H9 (cell line): ENCODE measurements around the gene CLDN22. TPM values are rescaled to one million over a fixed set of nuclear protein-coding genes. Genes with fewer than 3 reads are reported as not detected.

Experiments used
- DNase-seq: peaks from one replicate; pipeline ENCODE4 v3.0.0-alpha.2; 2017
- H2AFZ ChIP-seq: one replicate; pipeline ENCODE4 v1.6.1; 2013; ENCODE audit warnings: mild to moderate bottlenecking, low read length, control low read depth, moderate library complexity
- H2AK5ac ChIP-seq: 2 replicates; pipeline ENCODE4 v1.6.1; 2013; ENCODE audit warnings: low read length, control low read depth, mixed read lengths; ENCODE audit not compliant: insufficient read length
- H2BK120ac ChIP-seq: one replicate; pipeline ENCODE4 v1.6.1; 2013; ENCODE audit warnings: low read depth, mild to moderate bottlenecking, low read length, control low read depth, inconsistent platforms; ENCODE audit not compliant: poor library complexity, severe bottlenecking
- H2BK12ac ChIP-seq: 2 replicates; pipeline ENCODE4 v1.6.1; 2013; ENCODE audit warnings: low read length, control low read depth, mixed read lengths, low read depth; ENCODE audit not compliant: insufficient read length
- H2BK15ac ChIP-seq: 2 replicates; pipeline ENCODE4 v1.6.1; 2013; ENCODE audit warnings: low read depth, low read length, control low read depth
- H2BK20ac ChIP-seq: one replicate; pipeline ENCODE4 v1.6.1; 2013; ENCODE audit warnings: low read depth, mild to moderate bottlenecking, low read length, control low read depth, inconsistent platforms; ENCODE audit not compliant: poor library complexity, severe bottlenecking
- H2BK5ac ChIP-seq: 2 replicates; pipeline ENCODE4 v1.6.1; 2013; ENCODE audit warnings: low read length, control low read depth, mixed read lengths; ENCODE audit not compliant: insufficient read length
- H3K14ac ChIP-seq: 2 replicates; pipeline ENCODE4 v1.6.1; 2013; ENCODE audit warnings: low read length, control low read depth; ENCODE audit not compliant: insufficient read depth
- H3K18ac ChIP-seq: 2 replicates; pipeline ENCODE4 v1.6.1; 2013; ENCODE audit warnings: low read depth, mild to moderate bottlenecking, mixed read lengths, low read length, control low read depth; ENCODE audit not compliant: insufficient read length
- H3K23ac ChIP-seq: 2 replicates; pipeline ENCODE4 v1.6.1; 2013; ENCODE audit warnings: low read length, control low read depth, mixed read lengths, low read depth; ENCODE audit not compliant: insufficient read length
- H3K23me2 ChIP-seq: 2 replicates; pipeline ENCODE4 v1.6.1; 2013; ENCODE audit warnings: low read depth, mild to moderate bottlenecking, mixed read lengths, low read length, control low read depth; ENCODE audit not compliant: insufficient read length, poor library complexity, severe bottlenecking
- H3K27ac ChIP-seq: 2 replicates; pipeline ENCODE4 v1.5.1; 2013; ENCODE audit warnings: low read length, control low read depth, mixed read lengths, low read depth; ENCODE audit not compliant: insufficient read length
- H3K27me3 ChIP-seq: 2 replicates; pipeline ENCODE4 v1.6.1; 2013; ENCODE audit warnings: low read length, control low read depth, inconsistent platforms; ENCODE audit not compliant: insufficient read depth
- H3K4ac ChIP-seq: 2 replicates; pipeline ENCODE4 v1.6.1; 2013; ENCODE audit warnings: low read depth, mild to moderate bottlenecking, control low read depth, inconsistent platforms, low read length, moderate library complexity
- H3K4me1 ChIP-seq: 2 replicates; pipeline ENCODE4 v1.6.1; 2013; ENCODE audit warnings: low read length, control low read depth, inconsistent platforms; ENCODE audit not compliant: insufficient read depth
- H3K4me2 ChIP-seq: 2 replicates; pipeline ENCODE4 v1.6.1; 2013; ENCODE audit warnings: low read length, control low read depth, mixed read lengths; ENCODE audit not compliant: insufficient read length, insufficient read depth
- H3K56ac ChIP-seq: 2 replicates; pipeline ENCODE4 v1.6.1; 2013; ENCODE audit warnings: low read depth, mild to moderate bottlenecking, mixed read lengths, low read length, control low read depth; ENCODE audit not compliant: insufficient read length
- H3K79me1 ChIP-seq: 2 replicates; pipeline ENCODE4 v1.6.1; 2013; ENCODE audit warnings: low read depth, mild to moderate bottlenecking, moderate library complexity, low read length, control low read depth, inconsistent platforms; ENCODE audit not compliant: insufficient read depth, poor library complexity, severe bottlenecking
- H3K79me2 ChIP-seq: 2 replicates; pipeline ENCODE4 v1.6.1; 2013; ENCODE audit warnings: low read length, control low read depth, inconsistent platforms; ENCODE audit not compliant: insufficient read depth
- H3K9ac ChIP-seq: 2 replicates; pipeline ENCODE4 v1.6.1; 2013; ENCODE audit warnings: low read length, control low read depth, mixed read lengths; ENCODE audit not compliant: insufficient read length; ENCODE audit errors: extremely low read depth
- H3K9me3 ChIP-seq: one replicate; pipeline ENCODE4 v1.6.1; 2013; ENCODE audit warnings: low read depth, low read length, inconsistent platforms; ENCODE audit not compliant: control insufficient read depth
- H3T11ph ChIP-seq: one replicate; pipeline ENCODE4 v1.6.1; 2013; ENCODE audit warnings: mild to moderate bottlenecking, low read length, control low read depth, inconsistent platforms
- H4K20me1 ChIP-seq: one replicate; pipeline ENCODE4 v1.6.1; 2013; ENCODE audit not compliant: control insufficient read depth, insufficient read length, insufficient read depth
- H4K5ac ChIP-seq: 2 replicates; pipeline ENCODE4 v1.6.1; 2013; ENCODE audit warnings: low read depth, mild to moderate bottlenecking, mixed read lengths, low read length, control low read depth; ENCODE audit not compliant: insufficient read length
- H4K8ac ChIP-seq: replicated peaks from 2 replicates; pipeline ENCODE4 v1.6.1; 2013; ENCODE audit warnings: low read length, control low read depth, mixed read lengths, low read depth; ENCODE audit not compliant: insufficient read length
- H4K91ac ChIP-seq: 2 replicates; pipeline ENCODE4 v1.6.1; 2013; ENCODE audit warnings: low read depth, mild to moderate bottlenecking, moderate library complexity, mixed read lengths, low read length, control low read depth; ENCODE audit not compliant: insufficient read length
- H3K27ac Mint-ChIP-seq, 3 experiments: 2 replicates in 2 of 3; 3 replicates in 1 of 3; pipeline ENCODE4 v1.8.0; 2020 to 2021; ENCODE audit warnings: mixed read lengths in 3 of 3, mild to moderate bottlenecking in 1 of 3, moderate library complexity in 1 of 3
- H3K27me3 Mint-ChIP-seq: 2 replicates; pipeline ENCODE4 v1.8.0; 2021; ENCODE audit warnings: low read depth, mild to moderate bottlenecking, moderate library complexity, mixed read lengths
- H3K36me3 Mint-ChIP-seq, 3 experiments: 2 replicates in 2 of 3; 3 replicates in 1 of 3; pipeline ENCODE4 v1.8.0; 2020 to 2021; ENCODE audit warnings: low read depth in 3 of 3, mixed read lengths in 3 of 3; ENCODE audit not compliant: insufficient read depth in 1 of 3
- H3K4me1 Mint-ChIP-seq, 2 experiments: 2 replicates each; pipeline ENCODE4 v1.8.0; 2020; ENCODE audit warnings: mixed read lengths in 2 of 2
- H3K4me3 Mint-ChIP-seq, 2 experiments: 2 replicates in 1 of 2; 3 replicates in 1 of 2; pipeline ENCODE4 v1.8.0; 2020 to 2021; ENCODE audit warnings: mild to moderate bottlenecking in 2 of 2, mixed read lengths in 2 of 2, moderate library complexity in 1 of 2
- H3K9me3 Mint-ChIP-seq, 2 experiments: 2 replicates in 1 of 2; 3 replicates in 1 of 2; pipeline ENCODE4 v1.8.0; 2020; ENCODE audit warnings: mild to moderate bottlenecking in 2 of 2, mixed read lengths in 2 of 2, moderate library complexity in 1 of 2
- CTCF ChIP-seq: fragments of 200-600 bp; sonication (generic); conservative IDR thresholded peaks from 3 replicates; pipeline ENCODE4 v1.8.0; 2021; ENCODE audit warnings: antibody characterized with exemption, mild to moderate bottlenecking
- WGBS: extraction: QIAGEN DNeasy Blood & Tissue Kit; methylation state at CpG from one replicate; pipeline ENCODE4 v1.1.7; 2013; ENCODE audit warnings: missing lambda C conversion rate, low lambda C conversion rate, mixed read lengths; ENCODE audit not compliant: insufficient read length; ENCODE audit errors: extremely low coverage; 5-methylcytosine and 5-hydroxymethylcytosine counted together
- total RNA-seq: library from RNA; stranded (reverse); gene quantifications from 2 replicates; pipeline ENCODE4 v1.2.1, GENCODE V29; 2021

Gene CLDN22
- total RNA-seq, 1 experiment from 2014 or later, result not detected

- no peaks in the 10 kb centered on the region for H3K4me1 ChIP-seq
- no peak overlapping the region for H4K5ac ChIP-seq
- no peaks in the 10 kb centered on the region for H3K23me2 ChIP-seq
- WGBS, result no CpG with 5 or more reads among the region's 3 CpGs
- no peaks in the 10 kb centered on the region for H3K79me1 ChIP-seq
- H3K14ac ChIP-seq, result no peak overlapping the region
- no peak overlapping the region for H3K4me2 ChIP-seq
- H2AFZ ChIP-seq, result no peak overlapping the region
- H3K56ac ChIP-seq, result no peak overlapping the region
- H4K8ac ChIP-seq, result no peak overlapping the region
- no peak overlapping the region for H4K91ac ChIP-seq
- DNase-seq, result no peak
- TF ChIP-seq CTCF, result no peak
- no peaks in the 10 kb centered on the region for H4K20me1 ChIP-seq
- no peak overlapping the region for H3T11ph ChIP-seq
- no peaks in the 10 kb centered on the region for H3K79me2 ChIP-seq
- H3K9me3 Mint-ChIP-seq, result no peaks in the 10 kb centered on the region
- H3K18ac ChIP-seq, result no peak overlapping the region
- H3K27me3 Mint-ChIP-seq, result no peaks in the 10 kb centered on the region
- no peak overlapping the region for H3K4me3 Mint-ChIP-seq
- peaks cover 22 to 61% (median 50%) of the 10 kb centered on the region in 3 experiments for H3K36me3 Mint-ChIP-seq
- no peak overlapping the region for H2BK20ac ChIP-seq
- H3K4ac ChIP-seq, result no peak overlapping the region
- H3K23ac ChIP-seq, result no peak overlapping the region
- no peak overlapping the region for H2BK5ac ChIP-seq
- no peak overlapping the region for H2BK15ac ChIP-seq
- no peaks in the 10 kb centered on the region for H3K9me3 ChIP-seq
- no peaks in the 10 kb centered on the region for H3K27me3 ChIP-seq
- no peak overlapping the region for H2BK120ac ChIP-seq
- no peak overlapping the region for H3K9ac ChIP-seq
- no peaks in the 10 kb centered on the region for H3K4me1 Mint-ChIP-seq
- H2AK5ac ChIP-seq, result no peak overlapping the region
- H3K27ac Mint-ChIP-seq, result no peak overlapping the region; a peak in 1 of 7 replicates
- no peak overlapping the region for H3K27ac ChIP-seq
- H2BK12ac ChIP-seq, result no peak overlapping the region
These were observed 22.4 kb downstream of the CLDN22 start for GRCh38 chr4:183297675-183298074.
